ENCODE results near the gene ZCCHC7. TPM values are rescaled to one million over a fixed set of nuclear protein-coding genes. Genes with fewer than 3 reads are reported as not detected.

Gene ZCCHC7
- total RNA-seq, 1 experiment from 2014 or later = 31.2 TPM

DNA sequence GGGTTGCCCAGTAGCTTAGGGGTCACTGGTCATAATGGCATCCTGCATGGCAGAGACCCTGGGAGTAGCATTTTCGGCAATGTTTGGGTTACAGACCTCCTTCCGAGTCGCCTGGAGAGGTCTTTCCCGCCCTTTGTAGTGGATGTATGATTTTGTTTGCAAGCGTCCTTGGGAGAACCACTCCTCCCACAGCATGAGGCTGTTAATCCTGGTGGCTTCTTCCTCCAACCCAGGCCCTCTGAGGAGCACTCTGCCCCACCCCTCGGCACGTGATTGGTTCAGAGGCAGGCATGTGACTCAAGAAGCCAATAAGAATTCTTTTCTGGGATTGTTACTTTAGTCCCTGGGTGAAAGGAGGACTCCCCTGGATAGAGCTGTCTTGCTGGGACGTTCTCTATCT, 271.9 kb downstream of the ZCCHC7 start:
- Histone ChIP-seq H3K9ac (ENCODE audit: low read length) (no peak overlapping the region), H3K4me3 (replicated peaks in 1 of 2; ENCODE audit: low read depth in 1 of 2, low read length in 2 of 2) (no peak overlapping the region), H3K9me2 (ENCODE audit: insufficient read depth) (no peaks in the 10 kb centered on the region), H3K9me3 (ENCODE audit: control insufficient read depth in 1 of 2, insufficient read depth in 1 of 2, low read depth in 1 of 2, low read length in 2 of 2) (no peaks in the 10 kb centered on the region), H4K20me1 (ENCODE audit: insufficient read depth) (no peaks in the 10 kb centered on the region), H3K4me1 (ENCODE audit: control insufficient read depth in 1 of 2, insufficient read depth in 2 of 2, low read length in 2 of 2) (peaks cover 0 to 5% of the 10 kb centered on the region in 2 experiments; a peak in 1 of 4 replicates), H3K36me3 (ENCODE audit: control insufficient read depth in 1 of 2, insufficient read depth in 2 of 2, low read length in 2 of 2) (no peaks in the 10 kb centered on the region), H3K27ac (ENCODE audit: low read depth, low read length) (no peak overlapping the region), H2AFZ (ENCODE audit: low read depth, low read length, poor library complexity, severe bottlenecking) (no peak overlapping the region), H3K27me3 (ENCODE audit: insufficient read depth, low read length) (no peaks in the 10 kb centered on the region), H3K4me2 (ENCODE audit: low read length) (no peak overlapping the region), H3K79me2 (ENCODE audit: insufficient read depth, low read length) (no peaks in the 10 kb centered on the region)
- no peak for DNase-seq (ENCODE audit: low read depth, low spot score)
- ChIA-PET CTCF (no interaction called here), RAD21 (ENCODE audit: low non-redundant PET in 1 of 2, low total read pairs in 2 of 2, uncharacterized antibody in 2 of 2, unreplicated experiment in 2 of 2) (no interaction called here), POLR2A (no interaction called here)
- ATAC-seq = peak; percentile 65
- intact Hi-C loops (cut with micrococcal nuclease) = loop anchor here (10.0 kb wide), 1 partner anchor 517 kb away; no protein-coding TSS in a partner anchor
- BruUV-seq (replicated peaks) = no TSS peak
- TF ChIP-seq CTCF (IDR thresholded peaks at IDR 0.05 in 2 of 3, conservative IDR thresholded peaks at IDR 0.05 in 1 of 3; ENCODE audit: borderline replicate concordance in 1 of 3, insufficient read depth in 1 of 3, low read depth in 2 of 3, low read length in 2 of 3) (no peak), ZNF274 (IDR thresholded peaks at IDR 0.05; ENCODE audit: low read depth, low read length) (no peak)

- H3K4me1 ChIP-seq (ENCODE audit: control insufficient read depth in 1 of 2, insufficient read depth in 2 of 2, low read length in 2 of 2) = no peaks in the 10 kb centered on the region
- H3K9me2 ChIP-seq (ENCODE audit: insufficient read depth) = no peaks in the 10 kb centered on the region
- no peak overlapping the region for H3K9ac ChIP-seq (ENCODE audit: low read length)
- H3K9me3 ChIP-seq (ENCODE audit: control insufficient read depth in 1 of 2, insufficient read depth in 1 of 2, low read depth in 1 of 2, low read length in 2 of 2) = no peaks in the 10 kb centered on the region
- H2AFZ ChIP-seq (ENCODE audit: low read depth, low read length, poor library complexity, severe bottlenecking) = no peak overlapping the region
- no peaks in the 10 kb centered on the region; a peak in 1 of 4 replicates for H3K36me3 ChIP-seq (ENCODE audit: control insufficient read depth in 1 of 2, insufficient read depth in 2 of 2, low read length in 2 of 2)
- no peak overlapping the region for H3K4me3 ChIP-seq (replicated peaks in 1 of 2; ENCODE audit: low read depth in 1 of 2, low read length in 2 of 2)
- H4K20me1 ChIP-seq (ENCODE audit: insufficient read depth) = no peaks in the 10 kb centered on the region
- DNase-seq (ENCODE audit: low read depth, low spot score) (no peak), ATAC-seq (no peak)
- ChIA-PET CTCF (no interaction called here), POLR2A (no interaction called here), RAD21 (ENCODE audit: low non-redundant PET in 1 of 2, low total read pairs in 2 of 2, uncharacterized antibody in 2 of 2, unreplicated experiment in 2 of 2) (no interaction called here)
- H3K27me3 ChIP-seq (ENCODE audit: insufficient read depth, low read length) = no peaks in the 10 kb centered on the region
- TF ChIP-seq CTCF (IDR thresholded peaks at IDR 0.05 in 2 of 3, conservative IDR thresholded peaks at IDR 0.05 in 1 of 3; ENCODE audit: borderline replicate concordance in 1 of 3, insufficient read depth in 1 of 3, low read depth in 2 of 3, low read length in 2 of 3) = no peak
- TF ChIP-seq, protein P1, sequence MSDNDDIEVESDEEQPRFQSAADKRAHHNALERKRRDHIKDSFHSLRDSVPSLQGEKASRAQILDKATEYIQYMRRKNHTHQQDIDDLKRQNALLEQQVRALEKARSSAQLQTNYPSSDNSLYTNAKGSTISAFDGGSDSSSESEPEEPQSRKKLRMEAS (IDR thresholded peaks at IDR 0.05) = no peak
- no peak for TF ChIP-seq EGR1 (IDR thresholded peaks at IDR 0.05; ENCODE audit: low read depth)
- TF ChIP-seq POLR2AphosphoS5 (IDR thresholded peaks at IDR 0.05; ENCODE audit: low read depth, low read length) = no peak
- TF ChIP-seq TCF7L2 (IDR thresholded peaks at IDR 0.05; ENCODE audit: borderline replicate concordance, extremely low read depth, insufficient read depth, insufficient read length) = no peak
- no peak for TF ChIP-seq EZH2 (IDR thresholded peaks at IDR 0.05)
- no peak for TF ChIP-seq SRF (IDR thresholded peaks at IDR 0.05; ENCODE audit: low read depth)
- no peak for TF ChIP-seq POLR2A (IDR thresholded peaks at IDR 0.05; ENCODE audit: borderline replicate concordance, extremely low read depth, insufficient read depth, insufficient read length)
- TF ChIP-seq JUND (IDR thresholded peaks at IDR 0.05) = no peak
- no peak for TF ChIP-seq SIN3A (IDR thresholded peaks at IDR 0.05; ENCODE audit: low read depth)
- no peak for TF ChIP-seq RAD21 (IDR thresholded peaks at IDR 0.05; ENCODE audit: low read depth)
- no peak for TF ChIP-seq ATF3 (IDR thresholded peaks at IDR 0.05)
- BruUV-seq (replicated peaks) = no TSS peak
- no peak overlapping the region for H3K4me2 ChIP-seq (ENCODE audit: low read length)
- H3K79me2 ChIP-seq (ENCODE audit: insufficient read depth, low read length) = no peaks in the 10 kb centered on the region
- H3K27ac ChIP-seq (ENCODE audit: low read depth, low read length) = no peak overlapping the region
- intact Hi-C loops (cut with micrococcal nuclease) = loop anchor here (10.0 kb wide), 1 partner anchor 520 kb away; no protein-coding TSS in a partner anchor
These were observed 274.9 kb downstream of the ZCCHC7 start for GRCh38 chr9:37395229-37395628.

All from HCT116 (cell line).